Right cardiac atrium (tissue), 5 donors: ENCODE data around the gene MAPKAP1. TPM values are rescaled to one million over a fixed set of nuclear protein-coding genes. Genes with fewer than 3 reads are reported as not detected.

Source experiments
- ATAC-seq, 2 donors: fragments of 200-7000 bp; cut with Tn5 transposase; one replicate each; pipeline versions ENCODE4 v1.8.0 to v1.9.1; 2020; ENCODE audit warnings: moderate library complexity in 2 of 2, mild to moderate bottlenecking in 1 of 2
- DNase-seq, 3 donors: peaks; one replicate each; pipeline ENCODE4 v3.0.0-alpha.2; 2020
- H3K27ac ChIP-seq: one replicate; pipeline ENCODE4 v1.5.1; 2013; ENCODE audit warnings: mild to moderate bottlenecking, low read length, control low read depth, moderate library complexity
- H3K27me3 ChIP-seq: one replicate; pipeline ENCODE4 v1.6.1; 2013; ENCODE audit not compliant: control insufficient read depth, insufficient read depth
- H3K4me1 ChIP-seq: one replicate; pipeline ENCODE4 v1.6.1; 2013; ENCODE audit warnings: low read length; ENCODE audit not compliant: control insufficient read depth, insufficient read depth
- H3K4me3 ChIP-seq: one replicate; pipeline ENCODE4 v1.5.1; 2013; ENCODE audit warnings: low read length, control low read depth
- H3K9me3 ChIP-seq: one replicate; pipeline ENCODE4 v1.6.1; 2013; ENCODE audit warnings: low read length; ENCODE audit not compliant: control insufficient read depth
- WGBS: extraction: QIAGEN DNeasy Blood & Tissue Kit; methylation state at CpG from one replicate; pipeline ENCODE4 v1.1.7; 2013; 5-methylcytosine and 5-hydroxymethylcytosine counted together
- intact Hi-C, 4 donors: fragments of 100-400 bp; cut with DNase I; formaldehyde crosslinking; loops; one replicate each; pipeline versions ENCODE4 v1.11.0 to v1.14.0; 2022 to 2023
- polyA plus RNA-seq: library from polyadenylated mRNA; stranded (reverse); fragments of 200-250 nt; gene quantifications from one replicate; pipeline ENCODE4 v1.2.3, GENCODE V29; 2013
- total RNA-seq, 4 donors: library from RNA; stranded (reverse); fragmentation: NEBNext Ultra II Directional; extraction: Animal tissue kit (Norgen Biotek cat#: 25700); gene quantifications; one replicate each; pipeline ENCODE4 v1.2.1, GENCODE V29; 2021
- donor health status: healthy with polysubstance abuse.
- donor health status: DM: no; HTN: yes; CAD: no.
- donor health status: DM: no; HTN: no; CAD: no.
- donor health status: DM: no; HTN: yes; CAD: no; lungs with severe emphysema.
- donor health status: DM: yes; HTN: yes; CAD: no.

The MAPKAP1 gene
- total and polyA plus RNA-seq, 5 donors, result 97.1 to 116 (median 108) TPM

DNA sequence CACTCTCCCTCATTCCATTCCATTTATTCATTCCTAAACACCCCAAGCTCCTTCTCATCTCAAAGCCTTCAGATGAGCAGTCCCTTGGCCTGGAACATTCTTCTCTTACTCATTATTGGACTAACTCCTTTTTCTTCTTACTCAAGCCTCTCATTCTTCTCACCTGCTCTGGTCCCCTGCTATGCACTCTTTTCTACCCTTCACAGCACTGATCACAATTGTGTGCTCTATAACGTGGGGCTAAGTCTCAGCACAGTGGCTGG is 212.4 kb downstream of the MAPKAP1 start:
- ATAC-seq, result no peak
- H3K4me3 ChIP-seq, result no peak overlapping the region
- 89% methylated on average over 1 of the region's 1 CpG for WGBS
- DNase-seq, result no peak
- H3K9me3 ChIP-seq, result no peaks in the 10 kb centered on the region
- H3K4me1 ChIP-seq, result no peaks in the 10 kb centered on the region
- H3K27ac ChIP-seq, result no peak overlapping the region
- H3K27me3 ChIP-seq, result no peaks in the 10 kb centered on the region
- intact Hi-C loops, result no loop called here

DNA sequence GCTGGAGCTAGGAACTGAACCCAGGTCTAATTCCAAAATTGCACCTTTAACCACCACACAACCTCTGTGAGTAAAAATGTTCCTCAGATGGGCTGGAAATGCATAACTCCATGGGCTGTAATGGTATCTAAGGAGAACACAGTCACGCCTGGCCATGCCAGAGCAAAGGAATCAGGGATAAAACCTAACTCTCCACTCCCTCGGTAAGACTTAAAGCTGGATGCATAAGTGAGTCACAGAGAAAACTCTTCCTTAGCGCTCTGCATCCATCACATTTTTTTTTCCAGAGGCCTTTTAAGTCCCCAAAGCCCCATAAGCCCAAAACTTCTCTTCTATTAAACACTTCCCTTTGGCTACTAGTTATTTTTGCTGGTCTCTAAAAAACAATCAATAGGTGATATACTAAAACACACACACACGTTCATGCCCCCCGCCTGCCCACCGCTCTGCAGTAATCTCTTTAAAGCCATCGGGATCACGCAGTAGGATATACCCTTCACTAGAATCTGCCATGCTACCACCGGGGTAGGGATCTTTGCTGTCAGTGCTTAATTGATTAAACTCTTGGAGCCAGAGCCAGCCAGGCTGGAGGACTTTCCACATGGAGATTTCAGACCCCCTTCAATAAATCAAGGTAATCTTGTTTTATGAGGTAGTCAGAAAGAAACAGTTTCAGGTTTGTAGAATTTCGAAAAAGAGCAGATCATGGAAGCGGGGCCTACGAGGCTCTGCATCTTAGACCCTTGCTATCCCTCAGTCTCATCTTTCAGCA is 212.9 kb downstream of the MAPKAP1 start:
- DNase-seq (no peak), ATAC-seq (no peak)
- Histone ChIP-seq H3K9me3 (no peaks in the 10 kb centered on the region), H3K27ac (no peak overlapping the region), H3K4me1 (no peaks in the 10 kb centered on the region), H3K27me3 (no peaks in the 10 kb centered on the region), H3K4me3 (no peak overlapping the region)
- intact Hi-C loops, result no loop called here
- WGBS, result 92% methylated on average over 12 of the region's 12 CpGs

DNA sequence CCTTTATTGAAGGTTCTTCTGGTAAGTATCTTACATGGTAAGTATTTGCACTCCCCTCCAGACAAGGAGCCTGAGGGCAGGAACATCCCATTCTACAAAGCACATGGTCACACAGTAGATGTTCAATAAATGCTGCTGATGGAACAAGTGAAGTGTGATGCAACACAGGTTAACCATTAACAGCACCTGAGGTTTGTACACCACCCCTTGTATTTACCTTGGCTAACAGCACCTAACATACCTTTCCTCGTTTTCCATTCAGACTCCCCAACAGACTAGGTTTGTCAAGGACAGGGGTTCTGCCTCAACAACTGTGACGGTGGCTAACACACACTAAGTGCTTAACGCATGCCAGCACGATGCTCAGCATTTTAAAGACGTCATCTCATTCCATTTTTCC is 213.6 kb downstream of the MAPKAP1 start:
- 97% methylated on average over 5 of the region's 5 CpGs for WGBS
- Histone ChIP-seq H3K9me3 (no peaks in the 10 kb centered on the region), H3K4me1 (no peaks in the 10 kb centered on the region), H3K27me3 (no peaks in the 10 kb centered on the region), H3K4me3 (no peak overlapping the region), H3K27ac (no peak overlapping the region)
- intact Hi-C loops, result no loop called here
- ATAC-seq (no peak), DNase-seq (no peak)

DNA sequence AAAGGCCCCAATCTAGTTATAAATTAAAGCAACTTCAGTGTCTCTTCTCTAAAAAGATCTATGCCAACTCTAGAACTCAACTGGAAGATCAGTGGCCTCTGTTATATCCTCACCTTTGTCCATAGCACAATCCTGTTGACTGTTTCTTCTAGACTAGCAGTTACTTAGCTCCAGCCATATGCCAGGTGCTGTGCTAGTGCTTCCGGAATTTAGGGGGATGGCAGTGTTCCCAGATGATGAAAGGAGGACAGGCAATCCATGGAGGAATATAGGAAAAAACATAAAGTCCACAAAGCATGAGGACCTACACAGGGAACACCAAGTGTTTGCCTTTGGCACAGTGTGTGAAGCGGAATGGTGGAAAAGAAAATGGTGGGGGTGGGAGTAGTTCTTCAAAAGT is 214.3 kb downstream of the MAPKAP1 start:
- ATAC-seq, result no peak
- H3K4me1 ChIP-seq, result no peaks in the 10 kb centered on the region
- H3K27me3 ChIP-seq, result no peaks in the 10 kb centered on the region
- H3K9me3 ChIP-seq, result no peaks in the 10 kb centered on the region
- WGBS, result 76% methylated on average over 2 of the region's 2 CpGs
- intact Hi-C loops, result no loop called here
- H3K4me3 ChIP-seq, result no peak overlapping the region
- DNase-seq, result no peak
- H3K27ac ChIP-seq, result no peak overlapping the region

DNA sequence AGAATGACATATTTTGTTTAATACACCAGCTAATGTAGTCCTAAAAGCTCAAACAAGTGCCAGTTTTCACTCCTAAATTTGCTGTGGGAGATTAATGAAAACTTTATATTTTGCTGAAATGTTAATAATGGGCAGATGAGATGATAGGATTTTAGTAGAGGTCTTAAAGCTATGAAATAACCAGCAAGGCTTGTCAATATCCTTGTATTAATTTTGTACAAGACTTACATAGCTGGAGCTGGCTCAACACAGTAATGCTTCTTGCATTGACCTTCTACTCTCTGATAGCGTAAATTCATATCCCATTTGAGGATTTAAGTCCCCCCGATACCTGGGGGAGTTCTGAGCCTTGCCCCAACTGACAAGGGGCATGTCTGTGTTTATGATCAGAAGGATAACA is 219.2 kb downstream of the MAPKAP1 start:
- H3K9me3 ChIP-seq, result no peaks in the 10 kb centered on the region
- intact Hi-C loops, result loop anchor here in 1 of 4 donors (10.0 kb wide), 1 partner anchor 57 kb away; no protein-coding TSS in a partner anchor
- 53% methylated on average over 2 of the region's 2 CpGs for WGBS
- no peak for ATAC-seq
- no peak for DNase-seq
- H3K27ac ChIP-seq, result no peak overlapping the region
- no peaks in the 10 kb centered on the region for H3K27me3 ChIP-seq
- no peak overlapping the region for H3K4me3 ChIP-seq
- H3K4me1 ChIP-seq, result no peaks in the 10 kb centered on the region

DNA sequence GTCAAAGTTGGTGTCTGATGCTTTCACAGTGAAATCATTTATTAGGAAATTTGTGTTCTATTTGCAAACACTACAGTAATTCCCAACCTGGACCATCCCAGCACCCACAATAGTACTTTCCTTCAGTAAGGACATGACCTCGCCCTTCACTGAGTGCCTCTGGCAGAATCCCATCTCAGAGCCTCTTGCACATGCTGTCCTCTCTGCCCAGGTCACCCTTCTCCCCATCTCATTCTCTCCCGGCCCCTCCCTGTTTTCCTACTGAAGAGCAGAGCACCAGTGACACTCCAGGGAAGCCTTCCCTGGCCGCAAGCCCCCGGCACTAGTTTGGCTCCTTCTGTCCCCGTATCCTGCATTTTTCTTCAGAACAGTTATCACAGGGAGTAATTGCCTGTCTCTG is 220.4 kb downstream of the MAPKAP1 start:
- Histone ChIP-seq H3K4me1 (no peaks in the 10 kb centered on the region), H3K9me3 (no peaks in the 10 kb centered on the region), H3K27me3 (no peaks in the 10 kb centered on the region), H3K4me3 (no peak overlapping the region), H3K27ac (peak overlapping the region; percentile 47)
- 61% methylated on average over 5 of the region's 5 CpGs for WGBS
- intact Hi-C loops, result loop anchor here in 1 of 4 donors (10.0 kb wide), 1 partner anchor 58 kb away; no protein-coding TSS in a partner anchor
- ATAC-seq, result peak; percentile 88
- peak in 2 of 3 donors; percentile 30 to 66 for DNase-seq

DNA sequence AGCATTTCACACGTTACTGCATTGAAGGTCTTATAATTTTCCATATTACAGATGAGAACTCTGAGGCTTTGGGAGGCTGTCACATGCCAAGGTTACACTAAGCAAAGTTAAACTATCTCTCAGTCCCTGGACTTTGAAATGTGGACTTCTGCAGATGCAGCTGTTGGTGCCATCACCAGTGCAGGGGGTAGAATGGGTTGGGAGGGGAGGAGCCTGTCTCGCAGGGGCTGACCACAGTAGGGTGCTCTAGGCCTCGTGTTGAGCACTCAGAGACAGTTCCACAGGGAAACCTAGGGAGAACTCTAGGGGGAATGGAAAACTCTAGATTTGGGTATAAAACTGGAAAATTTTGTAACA is 220.9 kb downstream of the MAPKAP1 start:
- Histone ChIP-seq H3K4me1 (no peaks in the 10 kb centered on the region), H3K9me3 (no peaks in the 10 kb centered on the region), H3K27ac (peak overlapping the region; percentile 22), H3K27me3 (no peaks in the 10 kb centered on the region), H3K4me3 (no peak overlapping the region)
- no peak for DNase-seq
- intact Hi-C loops, result loop anchor here in 1 of 4 donors (10.0 kb wide), 1 partner anchor 59 kb away; no protein-coding TSS in a partner anchor
- 82% methylated on average over 3 of the region's 3 CpGs for WGBS
- peak in 1 of 2 donors; percentile 33 for ATAC-seq

DNA sequence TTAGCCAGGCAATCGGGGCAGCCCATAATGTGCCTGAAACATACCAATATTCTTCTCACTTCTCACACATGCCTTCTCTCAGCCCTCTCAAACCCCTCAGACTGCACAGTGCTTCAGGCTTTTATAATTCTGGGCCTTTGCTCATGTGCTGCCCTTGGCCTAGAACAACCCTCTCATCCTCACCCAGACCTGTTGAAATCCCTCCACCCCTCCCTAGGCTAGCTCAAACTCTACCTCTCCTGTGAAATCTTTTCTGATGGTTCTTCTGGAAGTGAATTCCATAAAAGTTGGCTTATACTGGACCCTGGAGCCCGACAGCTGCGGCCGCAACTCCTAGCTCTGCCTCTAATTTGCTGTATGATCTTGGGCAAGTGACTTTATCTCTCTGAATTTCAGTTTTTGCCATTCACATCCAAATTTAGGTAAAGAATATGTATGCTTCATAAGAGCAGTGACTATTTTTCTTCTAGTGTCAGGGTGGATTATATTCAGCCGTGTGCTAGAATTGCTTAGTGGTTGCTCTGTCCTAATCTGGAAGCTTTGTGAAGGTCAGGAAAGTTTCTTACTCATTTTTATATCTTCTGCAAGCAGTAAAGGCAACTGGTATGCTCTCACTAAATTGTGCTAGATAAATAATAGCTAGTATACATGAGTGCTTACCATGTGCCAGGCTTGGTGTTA is 221.4 kb downstream of the MAPKAP1 start:
- DNase-seq, result no peak
- Histone ChIP-seq H3K27ac (peak overlapping the region; percentile 88), H3K4me3 (no peak overlapping the region), H3K9me3 (no peaks in the 10 kb centered on the region), H3K4me1 (no peaks in the 10 kb centered on the region), H3K27me3 (no peaks in the 10 kb centered on the region)
- WGBS, result 73% methylated on average over 5 of the region's 5 CpGs
- intact Hi-C loops, result loop anchor here in 1 of 4 donors (10.0 kb wide), 1 partner anchor 59 kb away; no protein-coding TSS in a partner anchor
- peak; percentile 58 to 72 for ATAC-seq

DNA sequence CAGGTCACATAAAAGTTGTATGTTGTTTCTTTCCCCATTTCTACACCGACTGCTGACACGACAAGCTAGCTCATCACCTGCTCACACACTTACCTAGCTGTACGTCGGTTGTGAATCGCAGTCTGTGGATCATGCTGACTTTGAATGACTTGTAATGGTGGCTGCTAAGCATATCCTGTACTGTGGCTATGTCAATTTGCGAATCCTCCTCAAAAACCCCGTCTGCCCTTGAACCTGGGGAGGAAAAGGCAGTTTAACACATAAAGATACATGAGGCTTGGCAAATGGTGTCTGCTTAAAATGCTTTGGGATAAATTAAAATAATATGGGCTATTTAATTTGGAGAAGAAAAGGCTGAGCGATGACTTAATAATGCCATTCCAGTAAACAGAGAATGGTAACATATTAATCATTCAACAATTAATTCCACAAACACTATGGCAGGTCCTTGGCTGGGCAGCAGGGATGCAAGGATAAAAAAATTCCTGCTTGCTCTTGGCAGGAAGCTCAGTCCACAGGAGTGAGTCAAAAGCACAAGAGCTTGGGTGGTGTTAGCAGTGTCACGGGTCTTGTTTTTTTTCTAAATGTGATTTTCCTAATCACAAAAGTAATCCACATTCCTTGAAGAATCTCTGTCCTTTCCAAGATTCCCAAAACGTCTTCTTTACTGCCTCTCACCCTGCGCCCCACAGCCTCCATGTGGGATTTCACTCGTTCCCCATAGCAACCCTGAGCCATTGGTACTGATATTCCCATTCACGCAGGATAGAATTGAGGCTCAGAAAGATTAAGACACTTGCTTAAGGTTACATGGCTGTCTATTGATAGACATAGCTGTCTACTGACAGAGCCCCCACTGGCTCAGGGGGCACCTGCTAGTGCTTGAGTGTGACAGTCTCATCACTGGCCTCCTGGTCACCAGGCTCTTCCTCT is 222.4 kb downstream of the MAPKAP1 start:
- intact Hi-C loops, result loop anchor here in 1 of 4 donors (10.0 kb wide), 1 partner anchor 60 kb away; no protein-coding TSS in a partner anchor
- Histone ChIP-seq H3K4me1 (no peaks in the 10 kb centered on the region), H3K4me3 (no peak overlapping the region), H3K27me3 (no peaks in the 10 kb centered on the region), H3K27ac (peak overlapping the region; percentile 88), H3K9me3 (no peaks in the 10 kb centered on the region)
- ATAC-seq, result peak; percentile 63 to 68
- DNase-seq, result no peak
- WGBS, result 85% methylated on average over 13 of the region's 13 CpGs

DNA sequence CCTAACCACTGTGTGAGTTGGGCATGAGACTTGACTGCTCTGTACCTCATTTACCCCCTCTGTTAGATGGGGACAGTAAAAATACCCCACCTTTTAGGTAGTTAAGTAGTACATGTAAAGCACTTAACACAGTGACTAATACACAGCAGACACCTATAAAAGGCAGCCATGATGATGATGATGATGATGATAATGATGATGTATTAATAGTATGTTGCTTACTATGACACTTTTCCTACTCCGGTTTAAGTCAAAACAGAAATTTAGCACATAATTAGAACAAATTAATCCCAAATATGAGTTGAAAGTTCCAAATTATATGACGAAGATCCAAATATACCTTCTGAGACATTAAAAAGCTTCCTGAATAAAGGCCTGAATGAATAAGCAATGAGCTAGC is 223.3 kb downstream of the MAPKAP1 start:
- ATAC-seq (no peak), DNase-seq (no peak)
- no peaks in the 10 kb centered on the region for H3K9me3 ChIP-seq
- H3K27me3 ChIP-seq, result no peaks in the 10 kb centered on the region
- intact Hi-C loops, result loop anchor here in 1 of 4 donors (10.0 kb wide), 1 partner anchor 61 kb away; no protein-coding TSS in a partner anchor
- H3K27ac ChIP-seq, result no peak overlapping the region
- H3K4me1 ChIP-seq, result no peaks in the 10 kb centered on the region
- no peak overlapping the region for H3K4me3 ChIP-seq
- 92% methylated on average over 2 of the region's 2 CpGs for WGBS
